HUES6 (cell line): ENCODE measurements around the gene NOS1.
"Not testable (repeated sequence)": the region's sequence is repeated elsewhere in the genome, so short reads cannot be mapped to it uniquely, and the experiment has no call there.

Experiments used
- H3K27ac ChIP-seq: 2 replicates; pipeline ENCODE4 v1.7.0; 2013; ENCODE audit warnings: low read depth, mild to moderate bottlenecking, low read length, inconsistent platforms
- H3K27me3 ChIP-seq: 2 replicates; pipeline ENCODE4 v1.6.1; 2013; ENCODE audit warnings: low read length; ENCODE audit not compliant: control insufficient read depth, insufficient read depth
- H3K36me3 ChIP-seq: 2 replicates; pipeline ENCODE4 v1.6.1; 2013; ENCODE audit warnings: low read length; ENCODE audit not compliant: control insufficient read depth, insufficient read depth
- H3K4me1 ChIP-seq: 2 replicates; pipeline ENCODE4 v1.6.1; 2013; ENCODE audit warnings: low read length; ENCODE audit not compliant: control insufficient read depth, insufficient read depth
- H3K4me3 ChIP-seq: 2 replicates; pipeline ENCODE4 v1.5.1; 2013; ENCODE audit warnings: low read depth, low read length
- H3K9ac ChIP-seq: one replicate; pipeline ENCODE4 v1.6.1; 2013; ENCODE audit warnings: mild to moderate bottlenecking, low read length
- H3K9me3 ChIP-seq: 2 replicates; pipeline ENCODE4 v1.6.1; 2013; ENCODE audit warnings: low read depth, low read length; ENCODE audit not compliant: control insufficient read depth, insufficient read depth

The NOS1 gene

DNA sequence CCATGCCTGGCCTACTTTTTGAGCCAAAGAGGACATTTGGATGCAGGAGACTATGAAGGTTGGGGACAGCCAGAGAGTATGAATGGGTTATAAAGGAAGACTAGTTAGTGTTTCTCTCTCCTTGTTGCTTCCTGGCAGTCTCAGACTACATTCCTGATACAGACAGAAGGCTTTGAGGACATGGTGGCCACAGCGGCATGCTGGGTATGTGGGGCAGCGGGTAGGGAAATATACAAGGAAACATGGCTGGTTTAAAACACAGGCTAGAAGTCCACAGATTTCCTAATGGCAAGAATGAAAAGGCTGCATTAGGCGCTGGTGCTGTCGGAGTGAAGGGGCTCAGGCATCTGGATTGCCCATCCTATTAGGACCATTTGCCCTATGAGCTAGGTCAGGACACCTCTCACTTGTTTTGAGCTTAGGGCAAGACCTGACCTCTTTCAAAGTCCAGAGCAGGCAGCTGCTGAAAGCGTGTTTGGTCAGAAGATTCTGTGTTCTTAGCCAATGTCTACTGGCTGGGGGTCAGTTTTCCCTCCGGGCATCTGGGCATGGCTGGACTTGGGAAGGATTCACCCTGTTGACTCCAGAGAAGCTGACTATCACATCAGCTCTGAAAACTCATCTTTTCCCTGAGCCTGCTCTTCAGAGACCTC lies 151.0 kb downstream of the NOS1 start:
- Histone ChIP-seq H3K9ac (no peak overlapping the region), H3K27me3 (no peaks in the 10 kb centered on the region), H3K4me1 (peaks cover 11% of the 10 kb centered on the region), H3K36me3 (no peaks in the 10 kb centered on the region), H3K9me3 (no peaks in the 10 kb centered on the region), H3K4me3 (no peak overlapping the region), H3K27ac (no peak overlapping the region)

DNA sequence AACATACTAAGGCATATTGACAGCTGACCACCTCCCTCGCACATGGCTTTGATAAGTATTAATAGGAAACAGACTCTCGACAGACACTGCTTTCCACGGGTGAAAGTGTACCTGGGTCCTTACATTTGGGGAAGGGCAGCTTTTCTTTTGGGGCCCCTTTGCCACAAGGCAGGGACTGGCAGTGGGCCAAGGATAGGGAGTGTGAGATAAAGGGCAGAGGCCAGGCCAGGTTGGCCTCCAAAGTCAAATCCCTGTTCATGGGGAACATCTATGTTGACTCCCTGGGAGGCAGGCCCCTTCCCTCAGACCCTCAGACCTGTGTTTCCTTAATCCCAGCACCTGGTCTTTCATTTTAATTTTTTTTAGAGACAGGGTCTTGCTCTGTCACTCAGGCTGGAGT lies 151.8 kb downstream of the NOS1 start:
- Histone ChIP-seq H3K27ac (no peak overlapping the region), H3K27me3 (no peaks in the 10 kb centered on the region), H3K36me3 (no peaks in the 10 kb centered on the region), H3K9me3 (no peaks in the 10 kb centered on the region), H3K9ac (no peak overlapping the region), H3K4me3 (no peak overlapping the region), H3K4me1 (peaks cover 11% of the 10 kb centered on the region)

DNA sequence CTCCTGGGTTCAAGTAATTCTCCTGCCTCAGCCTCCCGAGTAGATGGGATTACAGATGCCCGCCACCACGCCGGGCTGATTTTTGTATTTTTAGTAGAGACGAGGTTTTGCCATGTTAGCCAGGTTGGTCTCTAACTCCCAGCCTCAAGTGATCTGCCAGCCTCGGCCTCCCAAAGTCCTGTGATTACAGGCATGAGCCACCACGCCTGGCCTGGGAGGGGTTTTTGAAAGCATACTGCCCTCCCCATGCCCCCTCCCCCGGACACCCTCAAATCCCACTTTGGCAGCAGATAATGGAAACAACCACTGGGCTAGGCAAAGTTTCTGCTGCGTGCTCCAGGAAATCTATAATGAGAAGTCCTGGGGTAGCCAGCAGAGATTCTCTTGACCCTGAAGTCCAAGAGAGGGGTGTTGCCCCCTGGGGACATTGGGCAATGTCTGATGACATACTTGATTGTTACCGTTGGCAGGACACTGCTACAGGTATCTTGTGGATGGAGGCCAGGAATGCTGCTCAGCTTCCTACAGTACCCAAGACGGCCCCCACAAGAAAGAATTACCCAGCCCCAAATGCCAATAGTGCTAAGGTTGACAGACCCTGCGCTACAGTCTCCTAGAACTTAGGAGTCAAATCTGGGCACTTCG lies 152.5 kb downstream of the NOS1 start:
- H3K9ac ChIP-seq: no peak overlapping the region
- no peak overlapping the region for H3K4me3 ChIP-seq
- no peaks in the 10 kb centered on the region for H3K9me3 ChIP-seq
- H3K4me1 ChIP-seq: peaks cover 11% of the 10 kb centered on the region
- no peak overlapping the region for H3K27ac ChIP-seq
- no peaks in the 10 kb centered on the region for H3K36me3 ChIP-seq
- no peaks in the 10 kb centered on the region for H3K27me3 ChIP-seq

DNA sequence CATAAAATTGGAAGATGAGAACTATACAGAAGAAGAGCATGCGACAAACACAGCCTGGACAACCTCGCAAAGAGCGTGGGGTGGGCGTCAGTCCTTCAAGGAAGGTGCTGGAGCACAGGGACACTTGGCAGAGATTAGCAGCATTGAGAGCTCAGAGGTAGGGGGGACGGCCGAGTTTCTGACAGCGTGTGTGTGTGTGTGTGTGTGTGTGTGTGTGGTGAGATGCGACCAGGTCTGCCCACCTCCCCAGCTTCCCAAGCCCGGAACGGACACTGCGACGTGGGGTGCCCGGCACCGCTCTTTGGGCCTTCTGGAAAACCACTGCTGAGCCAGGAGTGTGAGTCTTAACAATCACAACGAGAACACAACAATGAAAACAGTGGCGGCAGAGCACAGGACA lies 153.2 kb downstream of the NOS1 start:
- H3K9me3 ChIP-seq: no peaks in the 10 kb centered on the region
- peaks cover 11% of the 10 kb centered on the region for H3K4me1 ChIP-seq
- no peak overlapping the region for H3K9ac ChIP-seq
- H3K27ac ChIP-seq: no peak overlapping the region
- H3K36me3 ChIP-seq: no peaks in the 10 kb centered on the region
- H3K4me3 ChIP-seq: no peak overlapping the region
- no peaks in the 10 kb centered on the region for H3K27me3 ChIP-seq

DNA sequence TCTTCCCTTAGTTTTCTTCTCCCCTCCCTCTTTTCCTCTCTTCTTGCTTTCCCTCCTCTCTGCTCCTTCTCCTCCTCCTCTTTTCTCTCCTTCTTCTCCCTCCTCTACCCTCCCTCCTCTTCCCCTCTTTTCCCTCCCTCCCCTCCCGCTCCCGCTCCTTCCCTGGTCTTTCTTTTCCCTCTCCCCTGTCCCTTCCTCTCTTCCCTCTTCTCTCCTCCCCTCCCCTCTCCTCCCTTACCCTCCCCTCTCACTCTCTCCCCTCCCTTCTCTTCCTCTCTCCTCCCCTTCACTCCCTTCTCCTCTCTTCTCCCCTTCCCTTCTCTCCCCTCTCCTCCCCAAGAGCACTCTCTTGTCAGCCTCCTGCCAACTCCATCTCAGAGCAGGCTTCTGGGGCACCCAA lies 153.8 kb downstream of the NOS1 start:
- no peak overlapping the region for H3K4me3 ChIP-seq
- no peaks in the 10 kb centered on the region for H3K27me3 ChIP-seq
- no peak overlapping the region for H3K27ac ChIP-seq
- H3K36me3 ChIP-seq: no peaks in the 10 kb centered on the region
- H3K9ac ChIP-seq: no peak overlapping the region
- peaks cover 11% of the 10 kb centered on the region for H3K4me1 ChIP-seq
- no peaks in the 10 kb centered on the region for H3K9me3 ChIP-seq

DNA sequence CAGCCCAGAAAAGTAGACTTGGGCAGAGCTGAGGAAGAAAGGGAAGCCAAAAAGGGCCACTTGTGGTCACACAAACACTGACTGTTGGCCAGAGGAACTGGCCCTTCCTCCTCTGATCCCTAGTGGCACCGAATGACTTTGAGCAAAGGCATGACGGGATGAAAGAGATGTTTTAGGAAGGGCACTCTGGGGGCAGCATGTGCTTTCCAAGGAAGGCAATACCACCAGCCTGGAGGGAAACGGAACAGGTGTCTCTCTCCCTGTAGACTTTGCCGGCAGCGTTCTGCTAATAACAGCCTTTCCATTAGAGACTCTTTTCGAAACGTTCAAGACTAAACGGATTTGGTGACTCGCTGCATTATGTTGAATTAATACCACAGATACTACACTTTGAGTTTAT lies 158.9 kb downstream of the NOS1 start:
- Histone ChIP-seq H3K4me1 (0 out of 2 replicates have a peak, but pooled peaks cover 4% of the 10 kb centered on the region), H3K4me3 (no peak overlapping the region), H3K9me3 (peaks cover 3% of the 10 kb centered on the region; the same call in 1 of the 2 replicates), H3K36me3 (no peaks in the 10 kb centered on the region), H3K9ac (no peak overlapping the region), H3K27ac (no peak overlapping the region), H3K27me3 (no peaks in the 10 kb centered on the region)

DNA sequence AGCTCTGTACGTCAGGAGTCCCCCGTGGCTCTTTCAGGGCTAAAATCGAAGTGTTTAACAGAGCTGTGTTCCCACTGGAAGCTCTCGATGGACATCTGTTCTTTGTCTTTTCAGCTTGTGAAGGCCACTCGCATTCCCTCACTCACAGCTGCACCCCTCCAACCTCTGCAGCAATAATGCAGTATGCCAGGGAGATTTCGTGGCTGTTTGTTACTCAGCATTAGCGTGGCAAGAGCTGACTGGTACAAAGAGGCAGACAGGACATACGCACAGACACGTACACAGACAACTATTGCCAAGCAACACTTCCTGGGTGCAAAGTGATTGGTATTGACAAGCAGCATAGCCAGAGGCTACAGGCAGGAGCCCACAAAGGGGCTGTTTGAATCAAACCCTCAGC lies 159.4 kb downstream of the NOS1 start:
- no peak overlapping the region for H3K4me3 ChIP-seq
- peaks cover 3% of the 10 kb centered on the region; the same call in 1 of the 2 replicates for H3K9me3 ChIP-seq
- H3K9ac ChIP-seq: no peak overlapping the region
- H3K27me3 ChIP-seq: no peaks in the 10 kb centered on the region
- no peaks in the 10 kb centered on the region for H3K36me3 ChIP-seq
- no peaks in the 10 kb centered on the region for H3K4me1 ChIP-seq
- H3K27ac ChIP-seq: no peak overlapping the region

DNA sequence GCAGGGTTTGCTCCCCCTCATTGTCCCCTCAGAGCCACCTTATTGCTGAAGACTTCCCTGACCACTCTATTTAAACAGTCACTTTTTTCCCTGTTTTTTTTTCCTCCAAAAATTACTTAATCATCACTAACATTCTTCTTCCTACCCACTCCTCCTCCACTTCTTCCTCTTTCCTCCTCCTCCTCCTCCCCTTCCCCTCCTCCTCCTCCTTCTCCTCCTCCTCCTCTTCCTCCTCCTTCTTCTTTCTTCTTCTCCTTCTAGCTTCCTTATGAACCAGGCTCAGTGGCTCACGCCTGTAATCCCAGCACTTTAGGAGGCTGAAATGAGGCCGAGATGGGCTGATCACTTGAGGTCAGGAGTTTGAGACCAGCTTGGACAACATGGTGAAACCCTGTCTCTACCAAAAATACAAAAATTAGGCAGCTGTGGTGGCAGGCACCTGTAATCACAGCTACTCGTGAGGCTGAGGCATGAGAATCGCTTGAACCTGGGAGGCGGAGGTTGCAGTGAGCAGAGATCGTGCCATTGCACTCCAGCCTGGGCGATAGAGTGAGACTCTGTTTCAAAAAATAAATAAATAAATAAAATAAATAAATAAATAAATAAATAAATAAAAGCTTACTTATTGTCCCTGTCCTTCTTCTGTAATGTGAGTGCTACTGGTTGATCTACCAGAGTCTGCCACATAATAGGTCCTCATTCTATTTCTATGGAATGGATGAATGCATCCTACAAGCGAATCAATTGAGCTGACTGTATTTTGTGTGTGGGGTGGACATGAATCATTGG lies 161.3 kb downstream of the NOS1 start:
- H3K27ac ChIP-seq, H3K4me1 ChIP-seq, H3K27me3 ChIP-seq, H3K9ac ChIP-seq, H3K36me3 ChIP-seq, H3K9me3 ChIP-seq, H3K4me3 ChIP-seq: not testable (repeated sequence)

DNA sequence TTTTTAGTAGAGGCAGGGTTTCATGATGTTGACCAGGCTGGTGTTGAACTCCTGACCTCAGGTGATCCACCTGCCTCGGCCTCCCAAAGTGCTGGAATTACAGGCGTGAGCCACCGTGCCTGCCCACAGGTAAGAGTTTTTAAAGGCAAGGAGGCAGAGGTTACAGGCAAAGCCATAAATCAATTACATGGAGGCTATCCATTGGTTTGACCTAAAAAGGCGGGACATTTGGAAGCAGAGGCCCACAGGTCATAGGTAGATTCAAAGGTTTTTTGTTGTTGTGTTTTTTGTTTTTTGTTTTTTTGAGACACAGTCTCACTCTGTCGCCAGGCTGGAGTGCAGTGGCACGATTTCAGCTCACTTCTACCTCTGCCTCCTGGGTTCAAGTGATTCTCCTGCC lies 165.1 kb downstream of the NOS1 start:
- not testable (repeated sequence) for H3K27ac ChIP-seq, H3K4me1 ChIP-seq, H3K27me3 ChIP-seq, H3K36me3 ChIP-seq, H3K9me3 ChIP-seq, H3K4me3 ChIP-seq, H3K9ac ChIP-seq

DNA sequence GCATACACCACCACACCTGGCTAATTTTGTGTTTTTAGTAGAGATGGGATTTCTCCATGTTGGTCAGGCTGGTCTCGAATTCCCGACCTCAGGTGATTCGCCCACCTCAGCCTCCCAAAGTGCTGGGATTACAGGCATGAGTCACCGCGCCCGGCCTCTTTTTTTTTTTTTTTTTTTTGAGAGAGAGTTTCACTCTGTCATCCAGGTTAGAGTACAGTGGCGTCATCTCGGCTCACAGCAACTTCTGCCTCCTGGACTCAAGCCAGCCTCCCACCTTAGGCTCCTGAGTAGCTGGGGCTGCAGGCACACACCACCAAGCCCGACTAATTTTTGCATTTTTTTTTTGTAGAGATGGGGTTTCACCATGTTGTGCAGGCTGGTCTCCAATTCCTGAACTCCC lies 166.4 kb downstream of the NOS1 start:
- H3K4me3 ChIP-seq: not testable (repeated sequence)

DNA sequence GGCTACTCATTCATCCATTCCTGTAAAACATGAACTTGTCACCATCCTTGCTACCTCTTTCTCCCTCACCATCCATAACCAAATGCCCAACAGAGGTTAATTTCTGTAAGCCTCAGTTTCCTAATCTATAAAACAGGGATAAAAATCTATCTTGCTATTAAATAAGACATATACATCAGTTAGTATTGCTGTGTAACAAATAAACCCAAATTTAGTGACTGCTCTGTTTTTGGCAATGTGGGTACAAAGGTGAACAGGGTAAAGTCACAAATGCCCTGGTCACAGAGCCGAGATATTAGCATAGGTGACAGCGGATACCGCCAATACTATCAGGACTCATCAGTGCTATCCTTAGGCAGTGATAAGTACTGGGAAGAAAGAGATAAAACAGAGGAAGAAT lies 167.5 kb downstream of the NOS1 start:
- peaks cover 3% of the 10 kb centered on the region; the same call in 1 of the 2 replicates for H3K4me1 ChIP-seq

More for the DNA sequence above, 166.4 kb downstream of the NOS1 start:
- not testable (repeated sequence) for H3K9me3 ChIP-seq, H3K27ac ChIP-seq, H3K9ac ChIP-seq, H3K36me3 ChIP-seq, H3K4me1 ChIP-seq, H3K27me3 ChIP-seq

More for the DNA sequence above, 167.5 kb downstream of the NOS1 start:
- Histone ChIP-seq H3K4me3 (no peak overlapping the region), H3K9ac (no peak overlapping the region), H3K27ac (no peak overlapping the region), H3K27me3 (peaks cover 7% of the 10 kb centered on the region), H3K36me3 (no peaks in the 10 kb centered on the region), H3K9me3 (0 out of 2 replicates have a peak, but pooled peaks cover 3% of the 10 kb centered on the region)
